HG03521 (cell line): ENCODE measurements around the gene METTL15.
"Not testable (repeated sequence)": the region's sequence is repeated elsewhere in the genome, so short reads cannot be mapped to it uniquely, and the experiment has no call there.

Experiments used
- ATAC-seq: cut with Tn5 transposase; IDR thresholded peaks from one replicate; pipeline ENCODE4 v1.9.1; 2021; ENCODE audit warnings: mild to moderate bottlenecking, moderate library complexity; ENCODE audit not compliant: unreplicated experiment

Gene METTL15

DNA sequence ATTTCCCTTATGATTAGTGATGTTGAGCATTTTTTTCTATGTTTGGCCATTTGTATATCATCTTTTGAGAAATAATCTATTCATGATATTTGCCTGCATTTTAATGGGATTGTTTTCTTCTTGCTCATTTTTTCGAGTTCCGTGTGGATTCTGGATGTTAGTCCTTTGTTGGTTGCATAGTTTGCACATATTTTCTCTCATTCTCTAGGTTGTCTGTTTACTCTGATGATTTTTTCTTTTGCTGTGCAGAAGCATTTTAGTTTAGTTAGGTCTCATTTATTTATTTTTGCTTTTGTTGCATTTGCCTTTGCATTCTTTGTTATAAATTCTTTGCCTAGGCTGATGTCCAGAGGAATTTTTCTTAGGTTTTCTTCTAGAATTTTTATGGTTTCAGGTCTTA lies 87.3 kb downstream of the METTL15 start:
- ATAC-seq: no peak

DNA sequence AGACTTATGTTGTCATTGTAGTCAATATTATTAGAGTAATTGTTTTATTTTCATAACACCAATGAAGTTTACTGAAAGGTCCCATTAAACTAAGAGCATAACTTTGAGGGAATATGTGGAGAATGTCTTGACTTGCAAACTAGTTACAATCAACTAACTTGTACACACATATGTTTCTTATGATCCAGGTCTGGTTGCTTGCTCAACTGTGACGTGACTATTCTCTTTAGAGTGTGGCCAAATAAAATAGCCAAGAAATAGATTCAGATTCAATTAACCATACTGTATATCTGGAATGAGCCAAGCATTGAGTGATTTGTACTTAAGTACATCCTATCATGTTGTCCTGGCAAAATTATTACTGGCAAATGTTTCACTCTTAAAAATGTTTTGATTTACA lies 101.7 kb downstream of the METTL15 start:
- ATAC-seq: no peak

DNA sequence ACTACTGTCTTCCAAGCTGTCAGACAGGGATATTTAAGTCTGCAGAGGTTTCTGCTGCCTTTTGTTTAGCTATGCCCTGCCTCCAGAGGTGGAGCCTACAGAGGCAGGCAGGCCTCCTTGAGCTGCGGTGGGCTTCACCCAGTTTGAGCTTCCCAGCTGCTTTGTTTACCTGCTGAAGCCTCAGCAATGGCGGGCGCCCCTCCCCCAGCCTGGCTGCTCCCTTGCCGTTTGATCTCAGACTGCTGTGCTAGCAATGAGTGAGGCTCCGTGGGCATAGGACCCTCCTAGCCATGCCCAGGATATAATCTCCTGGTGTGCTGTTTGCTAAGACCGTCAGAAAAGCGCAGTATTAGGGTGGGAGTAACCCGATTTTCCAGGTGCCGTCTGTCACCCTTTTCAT lies 113.9 kb downstream of the METTL15 start:
- not testable (repeated sequence) for ATAC-seq

DNA sequence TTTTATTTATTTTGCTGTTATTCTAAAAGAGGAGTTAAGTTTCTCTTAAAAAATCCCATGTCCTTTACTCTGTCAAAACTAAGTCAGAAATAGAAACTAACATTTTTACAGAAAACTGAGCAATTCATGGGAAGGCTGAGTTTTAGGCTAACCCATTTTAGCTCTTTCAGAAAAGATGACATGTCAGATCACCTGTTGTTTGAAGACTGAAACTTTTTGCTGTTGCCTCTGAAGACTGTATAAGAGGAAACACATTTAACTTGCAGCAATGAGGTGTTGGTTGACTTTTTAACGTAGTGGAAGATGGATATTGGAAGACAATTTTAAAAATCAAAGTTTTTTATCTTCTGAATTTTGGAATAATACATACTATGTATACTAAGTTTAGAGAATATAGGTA lies 115.4 kb downstream of the METTL15 start:
- no peak for ATAC-seq

DNA sequence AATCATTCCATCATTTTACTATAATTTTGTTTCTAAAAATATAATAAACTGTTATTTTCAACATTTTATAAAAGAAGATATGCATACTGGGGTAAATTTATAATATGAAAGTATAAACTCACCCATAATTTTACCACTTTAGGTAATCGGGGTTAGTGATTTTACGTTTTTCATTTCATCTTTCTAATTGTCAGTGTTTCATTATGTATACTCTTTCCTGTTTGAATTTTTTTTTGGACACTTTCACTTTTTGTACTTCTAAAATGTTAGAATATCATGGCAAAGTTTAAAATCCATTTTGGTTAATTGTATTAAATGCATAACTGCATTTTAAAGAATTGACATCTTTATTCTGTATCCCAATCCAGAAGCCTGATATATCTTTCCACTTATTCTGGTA lies 115.8 kb downstream of the METTL15 start:
- no peak for ATAC-seq

DNA sequence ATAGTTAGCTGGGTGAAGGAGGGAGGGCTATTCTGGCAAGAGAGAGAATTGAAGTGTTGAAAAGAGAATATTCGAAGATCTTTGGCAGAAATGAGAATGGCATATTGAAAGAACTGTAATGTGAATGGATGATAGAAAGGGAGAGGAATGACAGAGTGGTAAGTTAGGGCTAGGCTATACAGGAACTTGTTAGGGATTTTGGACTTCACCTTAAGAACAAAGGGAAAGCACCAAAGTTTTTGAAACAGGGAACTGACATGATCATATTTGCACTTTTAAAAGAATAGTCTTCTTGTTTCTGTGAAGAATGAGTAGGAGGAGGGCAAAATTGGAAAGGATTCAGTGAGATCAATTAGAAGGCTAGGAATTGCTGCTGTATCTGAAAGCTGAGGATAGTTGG lies 119.3 kb downstream of the METTL15 start:
- no peak for ATAC-seq

DNA sequence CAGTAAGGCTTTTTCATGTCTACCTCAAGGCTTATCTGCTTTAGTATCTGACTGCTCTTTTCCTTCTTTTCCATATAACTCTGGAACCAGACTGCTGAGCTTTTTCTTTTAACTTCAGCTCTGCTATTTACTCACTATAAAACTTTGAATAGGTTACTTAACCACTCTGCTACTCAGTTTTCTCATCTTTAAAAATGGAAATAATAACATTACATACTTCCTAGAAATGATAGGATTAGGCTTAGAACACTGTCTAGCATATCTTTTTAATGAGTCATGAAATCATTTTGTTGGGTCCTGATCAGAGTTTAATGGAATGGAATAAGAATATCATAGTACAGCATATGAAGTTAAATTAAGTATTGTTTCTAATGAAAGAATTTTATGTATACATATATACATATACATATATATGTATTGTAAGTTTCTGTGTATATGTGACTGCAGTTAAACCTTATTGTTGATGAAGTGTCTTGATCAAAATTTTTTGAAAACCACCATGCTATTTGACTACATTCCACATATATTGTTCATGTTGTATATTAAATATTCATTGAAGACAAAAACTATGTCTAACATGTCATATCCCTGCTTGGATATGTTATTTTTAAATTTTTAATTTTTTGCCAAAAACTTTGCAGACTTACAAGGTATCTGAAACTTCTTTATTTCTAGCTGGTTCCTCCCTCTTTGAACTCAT lies 120.2 kb downstream of the METTL15 start:
- ATAC-seq: no peak

DNA sequence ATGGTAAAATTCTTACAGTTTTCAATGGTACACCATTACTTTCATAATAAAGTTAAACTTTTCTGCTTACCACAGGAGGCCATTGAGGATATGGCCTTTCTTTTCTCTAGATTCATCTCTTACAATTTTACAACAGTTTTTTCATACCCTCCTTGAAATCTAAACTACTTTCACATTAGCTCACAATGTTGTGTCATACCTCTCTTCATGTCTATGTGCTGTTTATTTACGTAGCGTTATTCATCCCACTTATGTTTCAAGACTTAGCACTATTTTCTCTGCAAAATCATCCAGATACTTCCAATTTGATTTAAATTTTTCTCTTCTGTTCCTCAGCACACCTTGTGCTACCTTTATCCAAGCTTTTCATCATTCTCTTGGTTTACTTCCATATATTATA lies 123.3 kb downstream of the METTL15 start:
- ATAC-seq: no peak

DNA sequence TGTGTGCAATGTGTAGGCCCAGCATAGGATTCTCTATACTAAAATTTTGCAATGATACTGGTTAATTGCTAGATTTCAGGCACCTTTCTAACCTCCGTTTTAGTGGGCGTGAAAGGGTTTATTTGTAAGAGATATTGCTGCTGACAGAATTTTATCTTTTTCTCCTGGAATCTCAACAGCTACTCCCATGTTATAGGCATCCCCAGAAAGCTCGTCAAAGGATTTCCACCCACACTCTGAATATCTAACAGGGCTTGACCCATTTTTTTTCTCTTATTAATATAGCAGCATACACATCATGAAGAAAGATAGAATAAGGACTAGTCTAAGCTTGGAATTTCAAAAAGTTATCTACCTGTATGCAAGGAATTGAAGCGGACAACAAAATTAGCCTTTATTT lies 124.5 kb downstream of the METTL15 start:
- ATAC-seq: no peak

DNA sequence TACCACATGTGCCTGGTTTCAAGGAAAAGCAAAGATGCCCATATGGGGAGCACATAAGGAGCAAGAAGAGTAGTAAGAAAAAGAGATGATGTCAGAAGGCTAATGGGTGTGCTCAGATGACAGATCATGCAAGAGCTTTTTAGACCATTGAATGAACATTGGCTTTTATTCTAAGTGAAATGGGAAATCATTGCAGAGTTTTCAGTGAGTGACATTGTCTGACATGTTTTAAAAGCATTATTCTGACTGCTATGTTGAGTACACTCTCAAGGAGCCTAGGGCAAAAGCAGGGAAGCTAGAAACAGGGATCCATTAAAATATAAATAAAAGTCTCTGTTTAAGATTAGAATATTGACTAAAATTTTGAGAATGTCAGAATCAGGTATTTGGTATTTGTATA lies 133.6 kb downstream of the METTL15 start:
- no peak for ATAC-seq

DNA sequence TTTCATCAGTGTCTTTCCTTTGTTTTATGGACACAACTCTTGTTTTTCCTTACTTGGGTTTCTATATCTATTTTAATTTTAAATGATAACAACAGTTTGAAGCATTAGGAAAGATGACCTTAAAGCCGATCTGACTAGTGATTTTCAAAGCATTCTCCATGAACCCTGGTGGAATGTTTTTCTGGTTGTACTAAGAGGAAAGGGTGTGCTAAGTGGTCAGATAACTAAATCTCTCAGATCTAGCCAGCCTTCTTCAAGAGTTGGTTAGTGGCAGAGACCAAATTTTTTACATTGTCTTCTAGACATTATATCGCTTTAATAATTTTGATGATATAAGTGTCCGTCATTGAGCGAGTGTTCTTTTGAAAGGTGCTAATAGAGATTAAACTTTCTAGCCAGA lies 134.4 kb downstream of the METTL15 start:
- no peak for ATAC-seq

DNA sequence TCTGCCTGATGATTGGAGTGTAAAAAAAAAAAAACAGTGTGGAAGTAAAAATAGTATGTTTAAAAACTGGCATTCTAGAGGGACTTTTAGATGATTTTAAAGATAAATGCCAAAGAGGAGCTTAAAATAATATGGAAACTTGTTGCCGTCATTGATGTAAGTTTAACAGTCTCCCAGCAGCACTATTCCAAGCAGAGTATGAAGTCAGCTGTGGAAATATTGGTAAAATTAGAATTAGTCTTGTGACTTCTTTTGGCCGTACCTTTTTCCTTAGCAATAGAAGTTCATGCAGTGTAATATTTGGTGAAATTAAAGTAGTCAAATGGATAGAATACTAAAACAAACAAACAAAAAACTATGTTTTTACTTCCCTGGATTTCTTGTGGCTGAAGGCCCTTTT lies 134.9 kb downstream of the METTL15 start:
- no peak for ATAC-seq

DNA sequence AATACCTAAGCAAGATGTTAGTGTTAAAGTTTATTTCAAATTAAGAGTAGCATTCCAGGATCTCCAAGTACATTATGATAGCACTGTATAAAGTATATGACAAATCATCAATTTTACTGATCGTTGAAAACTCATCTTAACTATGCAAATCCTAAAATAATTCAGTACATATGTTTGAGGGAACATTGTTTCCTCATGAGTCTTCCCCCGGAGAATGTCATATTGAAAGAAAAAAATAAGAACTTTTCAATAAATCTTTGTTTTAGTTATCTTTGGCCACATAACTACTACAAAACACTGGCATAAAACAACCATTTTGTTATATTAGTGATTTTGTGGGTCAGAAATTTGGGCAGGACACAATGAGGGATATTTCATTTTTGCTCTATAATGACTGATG lies 135.4 kb downstream of the METTL15 start:
- no peak for ATAC-seq

DNA sequence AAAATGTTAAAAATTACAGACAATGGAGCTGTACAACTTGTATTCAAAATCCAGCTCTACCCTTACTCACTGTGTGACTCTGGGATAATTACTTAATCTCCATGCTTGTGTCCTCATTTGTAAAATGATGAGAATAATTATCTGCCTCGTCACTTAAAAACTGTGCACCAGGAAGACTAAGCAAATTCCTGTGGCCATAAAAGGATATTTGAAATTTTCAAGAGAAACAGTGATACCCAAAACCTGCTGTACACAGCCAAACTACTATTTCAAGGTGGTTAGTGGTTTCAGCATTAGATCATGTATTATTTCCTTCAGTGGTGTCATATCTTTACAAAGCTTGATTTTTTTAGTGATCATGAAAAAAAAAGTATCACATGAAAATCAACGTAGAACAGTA lies 136.9 kb downstream of the METTL15 start:
- ATAC-seq: no peak

DNA sequence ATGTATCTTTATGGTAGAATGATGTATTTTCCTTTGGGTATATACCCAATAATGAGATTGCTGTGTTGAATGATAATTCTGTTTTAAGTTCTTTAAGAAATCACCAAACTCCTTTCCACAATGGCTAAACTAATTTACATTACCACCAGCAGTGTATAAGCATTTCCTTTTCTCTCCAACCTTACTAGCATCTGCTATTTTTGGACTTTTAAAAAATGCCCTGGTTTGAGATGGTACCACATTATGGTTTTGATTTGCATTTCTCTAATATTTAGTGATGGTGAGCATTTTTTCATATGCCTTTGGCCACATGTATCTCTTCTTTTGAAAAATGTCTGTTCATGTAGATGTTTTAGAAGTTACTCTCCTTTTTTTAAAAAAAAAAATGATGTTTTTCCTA lies 142.0 kb downstream of the METTL15 start:
- ATAC-seq: no peak

DNA sequence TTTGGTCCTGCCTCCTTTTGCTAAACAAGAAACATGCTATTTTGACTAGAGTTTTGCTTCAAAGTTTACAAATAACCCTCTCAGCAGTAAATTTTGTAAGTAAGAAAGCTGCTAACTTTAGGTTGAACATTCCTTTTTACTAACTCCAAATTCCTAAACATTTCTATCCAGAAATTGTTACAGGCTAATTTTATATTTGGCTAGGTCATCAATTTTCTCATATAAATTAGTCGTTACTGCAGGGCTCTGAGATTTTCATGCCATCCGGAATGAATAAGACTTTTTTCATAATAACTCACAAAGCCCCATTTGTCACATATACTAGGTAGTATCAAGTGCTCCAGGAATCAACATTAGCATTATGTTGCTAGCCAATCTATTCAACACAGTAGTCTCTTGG lies 143.1 kb downstream of the METTL15 start:
- no peak for ATAC-seq

DNA sequence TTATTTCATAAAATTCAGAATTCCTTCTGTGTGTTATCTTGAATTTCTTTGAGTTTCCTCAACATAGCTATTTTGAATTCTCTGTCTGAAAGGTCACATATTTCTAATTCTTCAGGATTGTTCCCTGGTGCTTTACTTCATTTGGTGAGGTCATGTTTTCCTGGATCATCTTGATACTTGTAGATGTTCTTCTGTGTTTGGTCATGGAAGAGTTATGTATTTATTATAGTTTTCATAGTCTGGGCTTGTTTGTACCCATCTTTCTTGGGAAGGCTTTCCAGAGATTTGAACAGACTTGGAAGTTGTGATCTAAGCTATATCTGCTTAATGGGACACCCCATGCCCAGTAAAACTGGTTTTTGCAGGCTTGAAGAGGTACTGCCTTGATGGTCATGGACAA lies 149.6 kb downstream of the METTL15 start:
- ATAC-seq: no peak

DNA sequence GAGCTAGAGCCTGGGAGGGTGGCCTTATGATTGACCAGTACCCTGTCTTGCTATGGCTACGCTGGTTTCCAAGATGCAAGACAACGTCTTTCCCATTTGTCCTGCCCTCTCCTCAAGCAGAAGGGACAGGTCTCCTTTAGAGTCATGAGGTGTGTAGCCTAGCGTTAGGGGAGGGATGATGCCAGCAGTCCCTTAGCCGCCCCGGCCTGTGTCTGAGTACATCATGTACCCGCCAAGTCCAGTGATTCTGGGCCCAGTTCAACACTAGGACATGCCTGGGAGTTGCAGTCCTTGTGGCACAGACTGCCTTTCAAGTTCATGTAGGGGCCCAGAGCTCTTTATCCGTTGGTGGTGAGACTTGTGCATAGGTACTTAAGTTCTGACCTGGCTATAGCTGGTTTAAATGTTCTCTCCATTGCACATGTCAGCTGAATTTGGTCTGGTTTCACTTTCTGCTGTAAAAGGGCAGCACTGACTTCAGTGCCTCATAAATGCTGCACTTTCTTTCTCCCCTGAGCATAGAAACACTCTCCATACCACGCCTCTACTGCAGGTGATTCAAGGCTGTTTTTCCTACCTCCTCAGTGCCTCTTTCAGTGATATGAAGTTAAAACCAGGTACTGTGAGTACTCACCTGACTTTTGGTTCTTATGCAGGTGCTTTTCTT lies 151.1 kb downstream of the METTL15 start:
- peak; percentile 62 for ATAC-seq

DNA sequence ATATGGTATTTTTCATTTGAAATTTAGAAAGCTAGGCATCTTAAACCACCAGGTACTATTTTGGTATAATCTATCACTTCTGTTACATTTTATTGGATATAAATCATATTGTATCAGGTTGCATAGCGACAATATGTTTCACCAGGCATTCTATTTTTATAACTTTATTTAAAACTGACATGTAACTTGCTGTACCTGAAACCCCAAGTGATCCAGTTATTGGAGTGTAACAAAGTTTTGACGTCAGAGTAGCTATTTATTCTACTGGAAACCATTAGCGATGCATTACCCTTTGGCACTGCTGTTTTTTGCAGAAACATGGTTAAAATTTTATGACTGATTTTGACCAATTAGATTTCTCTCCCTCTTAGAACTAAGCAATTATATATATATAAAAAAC lies 160.7 kb downstream of the METTL15 start:
- no peak for ATAC-seq

DNA sequence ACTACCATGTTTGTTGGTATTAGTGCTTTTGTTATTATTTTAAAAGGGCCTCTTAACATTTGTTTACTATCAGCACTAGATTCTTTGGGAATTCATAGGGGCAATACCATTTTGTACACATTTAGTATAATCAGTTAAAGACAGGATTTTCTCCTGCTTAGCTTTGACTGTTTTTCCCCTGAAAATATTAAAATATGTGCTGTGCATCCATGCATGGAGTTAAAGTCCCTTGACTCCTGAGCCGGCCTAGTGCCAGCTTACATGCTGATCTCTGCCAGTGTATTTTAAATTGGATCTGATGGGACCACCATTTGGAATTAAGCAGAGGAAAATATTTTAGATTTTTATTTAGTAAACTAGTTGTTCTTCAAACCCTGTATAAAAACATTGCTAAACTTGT lies 161.4 kb downstream of the METTL15 start:
- no peak for ATAC-seq

DNA sequence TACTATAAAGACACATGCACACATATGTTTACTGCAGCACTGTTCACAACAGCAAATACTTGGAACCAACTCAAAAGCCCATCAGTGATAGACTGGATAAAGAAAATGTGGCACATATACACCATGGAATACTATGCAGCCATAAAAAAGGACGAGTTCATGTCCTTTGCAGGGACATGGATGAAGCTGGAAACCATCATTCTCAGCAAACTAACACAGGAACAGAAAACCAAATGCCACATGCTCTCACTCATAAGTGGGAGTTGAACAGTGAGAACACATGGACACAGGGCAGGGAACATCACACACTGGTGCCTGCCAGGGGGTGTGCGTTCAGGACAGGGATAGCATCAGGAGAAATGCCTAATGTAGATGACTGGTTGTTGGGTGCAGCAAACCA lies 164.1 kb downstream of the METTL15 start:
- not testable (repeated sequence) for ATAC-seq

DNA sequence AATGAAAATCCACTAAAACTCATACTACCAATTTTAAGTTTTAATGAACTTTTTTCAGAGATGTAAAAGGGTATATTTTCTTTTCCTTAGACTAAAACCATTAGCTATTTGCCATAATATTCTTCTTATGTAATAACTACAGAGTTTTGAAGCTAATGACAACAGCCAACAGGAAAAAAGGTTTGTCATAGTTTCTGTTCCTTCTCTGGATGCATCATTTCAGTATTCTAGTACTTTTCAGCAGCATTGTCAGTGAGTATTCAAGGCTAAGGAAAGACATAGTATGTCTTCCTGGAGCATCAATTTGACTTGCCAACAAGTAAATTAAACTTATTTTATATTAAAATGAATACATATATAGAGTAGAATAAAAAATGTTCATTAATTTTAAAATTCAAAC lies 166.0 kb downstream of the METTL15 start:
- no peak for ATAC-seq

DNA sequence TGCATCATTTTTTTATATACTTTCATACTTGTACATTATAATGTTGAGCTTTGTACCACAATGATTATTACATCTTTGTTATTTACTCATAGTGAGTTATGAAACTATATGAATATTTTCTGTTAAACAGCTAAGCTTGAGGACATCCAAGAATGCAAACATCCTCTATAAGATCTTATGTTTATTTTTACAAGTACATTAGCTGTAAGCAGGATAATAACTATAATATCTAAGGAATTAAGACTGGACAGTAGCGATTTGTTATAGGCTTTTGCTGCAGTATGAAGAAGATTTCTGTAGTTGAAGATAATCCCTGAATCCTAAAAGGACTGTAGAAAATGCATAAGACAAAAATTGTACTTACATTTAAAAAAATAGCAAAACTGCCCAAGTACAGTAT lies 176.0 kb downstream of the METTL15 start:
- ATAC-seq: no peak
